ENCODE measurements around the gene N4BP2L2. TPM values are rescaled to one million over a fixed set of nuclear protein-coding genes. Genes with fewer than 3 reads are reported as not detected.

N4BP2L2 gene
- total RNA-seq, 1 experiment from 2014 or later = 61.4 TPM

- no peak for TF ChIP-seq CTCF (conservative IDR thresholded peaks at IDR 0.05)
- Histone ChIP-seq H4K8ac (replicated peaks; ENCODE audit: insufficient read length, low read depth, low read length) (no peak overlapping the region), H4K91ac (ENCODE audit: insufficient read length, low read depth, low read length) (no peak overlapping the region), H3K4me2 (ENCODE audit: insufficient read depth, insufficient read length, low read length) (peak overlapping the region; percentile 78), H3K4me1 (ENCODE audit: insufficient read depth, low read length) (no peaks in the 10 kb centered on the region), H2BK15ac (ENCODE audit: low read depth, low read length) (no peak overlapping the region), H2BK5ac (ENCODE audit: insufficient read length, low read length) (no peak overlapping the region), H3T11ph (ENCODE audit: low read length) (no peak overlapping the region), H3K9ac (ENCODE audit: extremely low read depth, insufficient read length, low read length) (peak overlapping the region; percentile 72), H2BK20ac (ENCODE audit: low read depth, low read length, poor library complexity, severe bottlenecking) (no peak overlapping the region), H3K14ac (ENCODE audit: insufficient read depth, low read length) (no peak overlapping the region; the same call in 1 of the 2 replicates), H2BK12ac (ENCODE audit: insufficient read length, low read depth, low read length) (no peak overlapping the region), H3K56ac (ENCODE audit: insufficient read length, low read depth, low read length) (no peak overlapping the region), H3K79me2 (ENCODE audit: insufficient read depth, low read length) (peaks cover 28% of the 10 kb centered on the region; the same call in 1 of the 2 replicates), H3K27me3 (ENCODE audit: insufficient read depth, low read length) (no peaks in the 10 kb centered on the region), H3K9me3 (ENCODE audit: control insufficient read depth, low read depth, low read length) (no peaks in the 10 kb centered on the region), H2BK120ac (ENCODE audit: low read depth, low read length, poor library complexity, severe bottlenecking) (no peak overlapping the region), H3K18ac (ENCODE audit: insufficient read length, low read depth, low read length) (no peak overlapping the region), H2AFZ (ENCODE audit: low read length) (no peak overlapping the region), H4K5ac (ENCODE audit: insufficient read length, low read depth, low read length) (no peak overlapping the region), H4K20me1 (ENCODE audit: control insufficient read depth, insufficient read depth, insufficient read length) (no peaks in the 10 kb centered on the region), H3K23ac (ENCODE audit: insufficient read length, low read depth, low read length) (no peak overlapping the region), H3K27ac (ENCODE audit: insufficient read length, low read depth, low read length) (no peak overlapping the region), H3K79me1 (ENCODE audit: insufficient read depth, low read depth, low read length, poor library complexity, severe bottlenecking) (no peaks in the 10 kb centered on the region), H3K23me2 (ENCODE audit: insufficient read length, low read depth, low read length, poor library complexity, severe bottlenecking) (peaks cover 5% of the 10 kb centered on the region), H2AK5ac (ENCODE audit: insufficient read length, low read length) (no peak overlapping the region), H3K4ac (ENCODE audit: low read depth, low read length) (no peak overlapping the region)
- Mint-ChIP-seq H3K27ac (peak overlapping the region; percentile 92 to 99 (median 97)), H3K27me3 (ENCODE audit: low read depth) (peaks cover 11% of the 10 kb centered on the region), H3K36me3 (ENCODE audit: insufficient read depth in 1 of 3, low read depth in 3 of 3) (no peaks in the 10 kb centered on the region; a peak in 1 of 7 replicates), H3K4me1 (peaks cover 35 to 39% of the 10 kb centered on the region in 2 experiments), H3K4me3 (peak overlapping the region; percentile 88 to 93), H3K9me3 (no peaks in the 10 kb centered on the region)
- DNase-seq = no peak
- WGBS (ENCODE audit: extremely low coverage, insufficient read length, low lambda C conversion rate) = no CpG with 5 or more reads among the region's 8 CpGs
Observed at GRCh38 chr13:32587811-32588170, 49.2 kb upstream of the N4BP2L2 start.
